GM10847 (cell line): ENCODE measurements around the gene CALCR.

ENCODE experiments used
- POLR2A ChIP-seq: IDR thresholded peaks from 2 replicates; pipeline ENCODE4 v1.6.1; 2011; ENCODE audit not compliant: insufficient read length; ENCODE audit errors: extremely low read depth

CALCR gene

DNA sequence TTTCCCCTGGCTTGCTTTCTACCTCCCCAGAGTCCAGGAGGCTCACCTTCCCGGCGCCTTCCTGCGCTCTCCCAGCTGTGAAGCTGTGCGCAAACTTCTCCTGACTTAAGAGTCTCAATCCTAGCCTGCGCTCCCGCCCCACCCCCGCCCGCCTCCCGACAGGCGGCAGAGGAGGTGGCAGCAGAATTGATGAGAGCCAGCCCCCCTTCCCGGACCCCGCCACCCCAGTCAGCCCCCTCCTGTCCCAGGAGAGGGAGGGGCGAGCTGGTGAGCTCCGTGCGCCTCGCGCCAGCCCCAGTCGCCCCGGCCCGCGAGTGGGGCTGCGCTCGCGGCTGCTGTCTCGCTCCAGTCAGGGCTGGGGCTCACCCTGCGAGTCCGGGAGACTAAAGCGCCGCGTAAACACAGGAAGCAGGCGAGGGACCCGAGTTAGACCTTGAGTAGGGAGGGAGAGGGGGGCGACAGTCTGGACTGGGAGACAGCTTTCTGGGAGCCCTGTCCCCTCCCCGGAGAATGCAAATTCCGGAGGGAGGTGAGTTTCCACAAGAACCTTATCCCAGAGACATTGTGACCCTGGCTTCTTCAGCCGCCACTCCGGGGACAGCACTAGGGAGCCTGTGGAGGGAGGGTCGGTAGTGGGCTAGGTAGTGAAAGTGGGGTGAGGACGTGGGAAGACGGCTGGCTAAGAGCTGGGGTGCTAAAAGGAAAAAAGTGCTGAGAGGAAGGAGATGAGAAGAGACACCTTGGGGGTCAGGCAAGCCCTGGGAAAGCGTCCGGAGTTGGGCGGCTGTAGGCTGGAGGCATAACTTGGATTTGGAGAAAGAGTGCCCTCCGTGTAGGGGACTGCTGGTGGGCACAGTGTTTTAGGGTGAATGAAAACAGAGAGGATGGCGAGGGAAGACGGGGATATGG, at the start of gene CALCR:
Gene CALCR (minus strand): TSS at position 79 of the 909 bp plus-strand sequence. CDS start 87,743 bp downstream, outside the sequence.
- no peak for TF ChIP-seq POLR2A

DNA sequence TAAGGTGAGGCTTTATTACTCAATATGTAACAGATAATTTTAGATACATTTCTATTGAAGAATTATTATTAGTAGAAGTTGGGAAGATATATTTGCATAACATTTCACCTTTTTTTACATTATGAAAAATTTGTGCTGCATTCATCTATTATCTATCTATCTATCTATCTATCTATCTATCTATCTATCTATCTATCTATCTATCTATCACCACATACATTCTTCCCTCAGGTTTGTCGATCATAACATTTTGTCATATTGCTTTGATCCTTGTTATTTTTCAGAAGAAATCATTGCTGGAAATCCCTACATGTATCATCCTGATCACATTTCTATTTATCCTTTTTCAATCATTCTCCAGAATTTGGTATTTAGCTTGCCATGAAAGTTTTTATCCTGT, 49.3 kb upstream of the CALCR start:
- no peak for TF ChIP-seq POLR2A

DNA sequence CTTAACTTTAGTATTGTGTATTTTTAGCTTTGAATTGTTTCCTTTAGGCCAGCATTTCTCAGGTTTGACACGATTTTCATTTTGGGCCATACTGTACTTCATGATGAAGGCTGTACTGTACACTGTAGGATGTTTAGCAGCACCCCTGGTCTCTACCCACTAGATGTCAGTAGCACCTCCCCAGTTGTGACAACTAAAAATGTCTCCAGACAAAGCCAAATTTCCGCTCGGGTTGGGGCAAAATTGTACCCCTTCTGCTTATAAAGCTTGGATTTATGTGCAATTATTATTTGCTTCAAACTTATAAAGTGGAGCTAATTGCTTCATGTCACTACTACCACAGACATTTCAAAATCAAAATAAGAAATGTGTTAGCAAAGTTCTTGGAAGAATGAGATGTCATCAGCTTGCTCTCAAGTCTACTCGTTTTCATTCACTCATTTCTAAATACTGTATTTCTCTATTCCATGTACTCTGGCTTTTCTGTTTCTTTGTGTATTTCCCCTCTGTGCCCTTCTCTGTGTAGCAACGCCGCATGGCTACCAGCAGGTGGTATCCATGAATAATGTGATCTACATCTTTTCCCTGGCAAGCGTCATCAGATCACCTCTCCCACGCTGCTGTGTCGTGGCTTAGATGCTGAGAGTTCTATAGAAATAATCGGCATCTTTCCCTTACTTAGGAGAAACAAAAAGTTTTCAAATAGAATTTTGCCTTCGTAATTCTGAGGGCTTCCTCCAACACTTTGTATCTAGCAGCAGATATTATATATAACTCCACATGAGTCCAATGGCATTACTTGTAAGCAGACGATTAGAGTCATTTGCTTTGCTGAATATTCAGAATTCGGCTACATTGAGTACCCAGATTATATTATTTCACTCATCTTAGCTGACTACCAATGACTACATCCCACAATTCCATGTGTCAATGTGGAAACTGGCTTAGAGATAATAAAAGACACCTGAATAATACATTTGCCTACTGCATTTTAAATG, 47.8 kb upstream of the CALCR start:
- TF ChIP-seq POLR2A: no peak

DNA sequence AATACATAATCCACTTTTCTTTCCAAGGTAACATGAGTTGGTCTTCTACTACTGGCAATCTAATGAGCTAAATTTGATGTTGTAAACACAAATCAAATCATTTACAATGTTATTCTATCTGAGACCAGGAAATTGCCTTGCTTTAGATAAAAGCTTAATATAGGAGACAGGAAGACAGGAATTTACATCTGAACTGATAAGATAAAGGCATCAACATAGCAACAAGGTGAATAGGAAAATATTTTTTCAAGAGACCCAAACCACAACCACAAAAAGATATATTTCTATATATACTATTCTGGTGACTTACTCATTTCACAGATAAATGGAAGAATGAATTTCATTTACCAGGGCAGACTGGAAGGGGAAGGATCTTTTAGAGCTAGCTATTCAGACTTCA, 46.3 kb upstream of the CALCR start:
- TF ChIP-seq POLR2A: no peak

DNA sequence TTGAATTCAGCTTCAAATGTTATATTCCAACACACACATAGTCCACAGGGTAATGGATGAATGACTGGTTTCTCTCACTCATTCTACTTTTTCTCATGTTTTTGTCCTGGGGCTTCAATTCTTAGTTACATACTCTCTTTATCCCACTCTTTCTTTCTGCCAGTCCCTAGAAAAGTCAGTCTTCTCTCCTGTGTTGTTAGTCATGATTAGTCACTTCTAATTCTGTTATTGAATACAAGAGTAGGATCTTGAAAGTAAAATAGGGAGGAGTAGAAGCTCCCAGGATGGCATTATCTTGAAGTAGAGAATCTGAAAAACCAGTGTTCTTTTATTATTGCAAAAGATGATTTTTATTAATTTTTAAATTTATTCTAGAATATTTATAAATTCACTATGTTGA, 45.5 kb upstream of the CALCR start:
- no peak for TF ChIP-seq POLR2A

DNA sequence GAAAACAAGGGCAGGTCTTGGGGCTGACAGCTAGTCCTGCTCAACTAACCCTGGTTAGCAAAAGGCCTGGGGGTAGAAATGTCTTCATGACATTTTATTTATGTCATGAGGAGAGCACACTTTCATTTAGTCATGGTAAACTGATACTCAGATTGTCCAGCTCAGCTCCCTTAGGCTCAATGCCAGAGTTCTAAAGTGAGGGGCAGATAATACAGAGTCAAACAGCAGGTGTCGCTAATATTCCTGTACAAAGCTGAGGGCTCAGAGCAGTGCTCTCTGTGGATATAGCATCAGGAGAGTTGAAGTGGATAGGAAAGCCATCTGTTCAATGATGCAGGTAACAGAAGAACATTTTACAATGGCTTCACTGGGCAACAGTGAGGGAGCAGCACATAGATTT, 26.8 kb upstream of the CALCR start:
- TF ChIP-seq POLR2A: no peak

DNA sequence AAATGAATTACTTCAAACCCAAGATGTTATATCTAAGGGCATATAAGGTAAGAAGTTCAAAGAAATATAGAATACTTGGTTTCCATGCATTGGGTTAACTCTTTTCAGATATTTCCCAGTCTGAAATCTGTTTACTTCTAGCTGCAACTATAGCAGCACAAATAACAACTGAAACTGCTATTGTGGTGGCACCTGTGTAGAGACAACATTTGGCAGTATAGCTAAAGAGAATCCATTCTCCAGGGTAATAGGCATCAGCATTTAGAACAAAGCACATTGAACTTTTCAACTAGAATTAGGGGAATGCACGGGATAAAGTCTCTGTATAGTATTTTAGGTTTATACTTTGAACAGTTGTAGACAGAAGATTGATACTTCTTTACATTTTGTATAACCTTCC, 19.7 kb upstream of the CALCR start:
- TF ChIP-seq POLR2A: no peak

DNA sequence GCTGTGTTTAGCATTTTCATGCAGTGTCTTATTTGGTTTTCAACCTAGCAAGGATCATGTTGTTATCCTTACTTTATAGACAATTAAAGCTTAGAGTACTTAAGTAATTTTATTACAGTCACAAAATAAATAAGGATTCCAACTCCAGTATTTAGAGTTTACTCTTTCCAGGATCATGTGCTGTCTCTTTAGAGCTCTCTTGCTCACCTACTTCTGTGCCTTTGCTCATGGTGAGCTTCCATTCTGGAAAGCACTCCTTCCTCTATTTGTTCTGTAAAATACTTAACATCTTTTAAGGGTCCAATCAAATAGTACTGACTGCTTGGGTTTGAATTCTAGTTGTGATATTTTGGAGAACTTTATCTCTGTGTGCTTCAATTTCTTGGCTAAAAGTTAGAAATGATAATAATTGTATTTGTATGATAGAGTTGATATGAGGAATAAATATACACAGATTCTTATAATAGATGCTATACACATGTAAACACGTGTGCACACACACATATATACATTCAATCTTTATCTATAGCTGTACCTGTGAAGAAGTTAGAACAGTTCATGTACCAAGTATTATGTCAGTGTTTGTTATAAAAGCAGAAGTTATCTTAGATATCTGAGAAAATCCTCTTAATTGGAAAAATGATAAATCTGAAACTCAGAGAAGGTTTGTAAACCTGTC, 18.2 kb upstream of the CALCR start:
- TF ChIP-seq POLR2A: no peak

DNA sequence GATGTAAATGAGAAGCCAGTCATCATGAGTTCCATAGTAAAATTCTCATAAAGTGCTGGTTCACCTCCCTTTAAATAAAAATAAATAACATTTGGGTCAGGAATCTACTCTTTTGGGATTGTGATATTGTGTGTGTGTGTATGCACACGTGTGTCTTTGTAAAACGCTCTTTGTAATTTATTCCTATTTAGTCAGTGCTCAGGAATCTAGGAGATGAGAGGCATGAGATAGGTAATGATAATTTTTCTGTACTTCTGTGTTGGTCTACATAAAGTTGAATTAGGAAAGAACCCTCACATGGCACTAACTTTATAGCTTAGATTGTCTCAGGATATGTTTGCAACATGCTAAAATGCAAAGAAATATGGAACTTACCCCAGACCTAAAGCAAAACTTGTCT, 4.9 kb upstream of the CALCR start:
- TF ChIP-seq POLR2A: no peak

DNA sequence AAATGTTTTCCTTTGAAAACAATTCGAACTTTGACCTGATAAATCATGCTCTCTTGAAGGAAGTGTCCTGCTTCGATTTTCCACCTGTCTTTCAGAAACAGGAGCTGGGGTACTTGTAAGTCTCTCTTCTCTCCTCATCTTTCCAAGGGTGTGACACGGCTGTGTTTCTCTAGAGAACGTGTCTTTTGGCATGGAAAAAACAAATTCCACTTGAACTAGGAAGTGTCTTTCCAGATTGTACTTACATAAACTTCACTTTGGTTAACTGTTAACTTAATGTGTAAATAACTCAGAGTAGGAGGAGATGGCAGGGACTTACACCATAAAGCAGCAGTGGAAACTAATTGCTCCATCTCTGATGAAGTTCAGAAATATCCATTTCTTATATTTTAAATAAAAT, 4.2 kb upstream of the CALCR start:
- TF ChIP-seq POLR2A: no peak

DNA sequence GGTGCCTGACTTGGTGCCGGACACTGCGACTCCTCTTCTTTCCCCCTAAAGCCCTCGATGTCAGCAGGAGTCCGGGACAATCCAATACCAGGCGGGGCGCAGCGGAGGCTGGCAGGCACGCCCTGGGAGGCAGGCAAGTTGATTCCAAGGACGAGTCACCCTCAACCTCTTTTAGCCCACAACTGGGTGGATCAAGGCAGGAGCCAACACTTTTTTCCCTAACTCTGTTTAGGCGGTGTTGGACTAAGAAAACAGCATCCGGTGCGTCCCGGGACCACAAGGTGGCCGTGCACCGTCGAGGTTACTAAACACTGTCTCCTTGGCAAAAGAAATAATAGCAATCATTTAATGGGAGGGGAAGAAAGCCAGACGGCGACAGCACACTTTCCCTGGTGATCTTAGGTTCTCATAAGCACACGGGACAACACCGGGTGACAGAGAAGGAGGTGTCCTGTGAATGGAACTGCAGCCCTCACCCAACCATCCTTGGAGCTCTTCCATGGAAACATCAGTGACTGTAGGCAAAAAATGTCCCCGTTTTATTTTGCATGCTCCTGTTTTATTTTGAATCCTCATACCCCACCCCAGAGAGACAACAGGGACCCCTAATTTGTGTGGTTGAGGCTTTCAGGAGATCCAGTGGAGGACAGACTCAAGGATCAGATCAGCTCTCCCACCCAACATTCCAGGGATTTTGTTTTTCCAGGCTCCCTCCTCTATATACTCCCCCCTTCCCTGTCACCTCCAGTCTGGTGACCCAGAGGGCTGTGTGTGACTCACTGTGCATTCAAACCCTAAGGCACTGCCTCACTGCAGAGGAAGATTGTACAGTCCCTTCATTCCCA, 1.3 kb upstream of the CALCR start:
- TF ChIP-seq POLR2A: no peak

DNA sequence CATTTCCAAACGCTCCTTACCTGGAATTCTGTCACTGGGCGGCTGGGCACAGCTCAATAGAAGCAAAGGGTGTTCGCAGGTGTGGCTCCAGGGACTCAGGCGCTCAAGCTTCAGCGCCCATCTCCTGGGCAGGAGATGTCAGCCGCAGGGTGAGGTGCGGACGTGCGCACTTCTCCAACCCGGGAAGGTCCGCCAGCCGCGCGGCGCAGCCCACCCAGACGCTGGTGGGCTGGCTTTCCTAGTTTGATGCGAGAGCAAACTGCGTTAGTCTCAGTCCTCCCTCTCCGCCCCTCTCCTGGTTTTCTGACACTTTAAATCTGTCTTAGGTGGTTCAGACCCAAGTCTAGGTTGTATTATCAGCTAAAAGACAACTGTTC, 267 bp downstream of the CALCR start:
- no peak for TF ChIP-seq POLR2A

DNA sequence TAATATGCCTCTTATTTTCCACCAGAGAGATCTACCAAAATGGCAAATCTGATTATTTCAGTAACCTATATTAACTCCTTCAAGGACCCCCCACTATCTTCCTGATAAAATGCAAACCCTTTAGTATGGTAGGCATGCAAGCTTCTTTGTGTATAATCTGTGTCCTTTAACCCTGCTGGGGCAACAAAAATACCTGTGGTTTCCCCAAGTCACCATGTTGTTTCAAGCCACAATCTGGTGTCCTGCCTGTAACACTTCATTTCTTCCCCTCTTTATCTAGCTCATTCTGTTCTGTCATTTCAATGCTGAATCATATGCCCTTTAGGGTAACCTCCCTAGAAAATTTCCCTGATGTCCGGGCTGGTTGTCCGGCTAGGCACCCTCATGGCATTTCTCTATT, 5.3 kb downstream of the CALCR start:
- no peak for TF ChIP-seq POLR2A

DNA sequence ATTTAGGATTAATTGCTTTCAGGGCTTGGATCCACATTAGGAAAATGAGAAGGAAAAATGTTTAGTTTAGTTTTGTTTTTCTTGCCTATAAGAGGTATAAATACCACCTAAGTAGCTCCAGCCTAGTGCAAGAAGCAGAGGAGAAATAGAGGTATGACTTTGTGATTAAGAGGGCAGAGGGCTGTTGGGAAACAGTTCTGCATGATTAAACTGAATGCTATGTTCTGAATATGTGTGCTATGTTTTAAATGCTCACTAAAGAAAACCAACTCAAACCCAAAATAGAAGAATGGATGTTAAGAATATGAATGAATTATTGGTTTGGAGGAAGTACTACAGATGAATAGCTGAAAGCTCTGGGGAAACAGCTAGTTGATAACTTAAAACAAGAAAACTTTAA, 7.6 kb downstream of the CALCR start:
- TF ChIP-seq POLR2A: no peak
